Psoas muscle (tissue), 8 donors: ENCODE measurements around the gene TENM3. TPM values are rescaled to one million over a fixed set of nuclear protein-coding genes. Genes with fewer than 3 reads are reported as not detected.

Experiments
- ATAC-seq, 4 donors: fragments of 200-7000 bp; cut with Tn5 transposase; one replicate each; pipeline ENCODE4 v1.9.1; 2020; ENCODE audit warnings: moderate library complexity in 3 of 4, mild to moderate bottlenecking in 2 of 4
- DNase-seq, 2 donors: peaks; one replicate each; pipeline ENCODE4 v3.0.0-alpha.2; 2020
- H3K27ac ChIP-seq: fragments of 200-600 bp; one replicate; pipeline ENCODE4 v1.8.0; 2022
- H3K27me3 ChIP-seq, 3 donors: fragments of 200-600 bp in 1 of 3; one replicate each; pipeline versions ENCODE4 v1.6.1 to v1.8.0; 2013 to 2022; ENCODE audit warnings: low read length in 2 of 3, mild to moderate bottlenecking in 2 of 3, moderate library complexity in 1 of 3; ENCODE audit not compliant: insufficient read depth in 3 of 3
- H3K36me3 ChIP-seq, 2 donors: fragments of 200-600 bp in 1 of 2; one replicate each; pipeline versions ENCODE4 v1.6.1 to v1.8.0; 2013 to 2022; ENCODE audit warnings: low read depth in 1 of 2, mild to moderate bottlenecking in 1 of 2, moderate library complexity in 1 of 2; ENCODE audit not compliant: insufficient read depth in 1 of 2
- H3K4me1 ChIP-seq: fragments of 200-600 bp; one replicate; pipeline ENCODE4 v1.8.0; 2022
- H3K4me3 ChIP-seq: fragments of 200-600 bp; one replicate; pipeline ENCODE4 v1.8.0; 2022; ENCODE audit warnings: mild to moderate bottlenecking
- H3K9me3 ChIP-seq: fragments of 200-600 bp; one replicate; pipeline ENCODE4 v1.8.0; 2022
- WGBS, 3 donors: extraction: QIAGEN DNeasy Blood & Tissue Kit; methylation state at CpG; one replicate each; pipeline versions ENCODE4 v1.1.6 to v1.1.7; 2013; 5-methylcytosine and 5-hydroxymethylcytosine counted together
- intact Hi-C, 2 donors: fragments of 100-400 bp; cut with DNase I; formaldehyde crosslinking; loops; one replicate each; pipeline versions ENCODE4 v1.11.0 to v1.14.2; 2022
- polyA plus RNA-seq, 3 donors: library from polyadenylated mRNA; stranded (reverse); fragments of 200-250 nt; gene quantifications; one replicate each; pipeline ENCODE4 v1.2.3, GENCODE V29; 2013
- total RNA-seq, 4 donors: library from RNA; stranded (reverse); fragmentation: NEBNext Ultra II Directional in 2 of 4; extraction: Animal tissue kit (Norgen Biotek cat#: 25700) in 2 of 4; gene quantifications; one replicate each; pipeline versions ENCODE4 v1.2.1 to v1.2.4, GENCODE V29; 2021 to 2023
- TF ChIP-seq, protein P1 (sequence below): fragments of 200-600 bp; IDR thresholded peaks from one replicate; pipeline ENCODE4 v1.8.0; 2022; ENCODE audit warnings: antibody characterized with exemption
- donor health status: healthy with polysubstance abuse.
- donor health status: DM: no; HTN: no; CAD: no; lungs with moderate emphysema.
- donor health status: Bipolar disorder and iron deficiency.
- donor health status: healthy.
- donor health status: DM: yes; HTN: yes; CAD: no.
- donor health status: DM: no; HTN: no; CAD: no.
- donor health status: DM: no; HTN: no; CAD: no.
- donor health status: DM: yes; HTN: yes; CAD: no.

TENM3 gene
- total and polyA plus RNA-seq, 7 donors = 0.48 to 11.6 (median 5.3) TPM

DNA sequence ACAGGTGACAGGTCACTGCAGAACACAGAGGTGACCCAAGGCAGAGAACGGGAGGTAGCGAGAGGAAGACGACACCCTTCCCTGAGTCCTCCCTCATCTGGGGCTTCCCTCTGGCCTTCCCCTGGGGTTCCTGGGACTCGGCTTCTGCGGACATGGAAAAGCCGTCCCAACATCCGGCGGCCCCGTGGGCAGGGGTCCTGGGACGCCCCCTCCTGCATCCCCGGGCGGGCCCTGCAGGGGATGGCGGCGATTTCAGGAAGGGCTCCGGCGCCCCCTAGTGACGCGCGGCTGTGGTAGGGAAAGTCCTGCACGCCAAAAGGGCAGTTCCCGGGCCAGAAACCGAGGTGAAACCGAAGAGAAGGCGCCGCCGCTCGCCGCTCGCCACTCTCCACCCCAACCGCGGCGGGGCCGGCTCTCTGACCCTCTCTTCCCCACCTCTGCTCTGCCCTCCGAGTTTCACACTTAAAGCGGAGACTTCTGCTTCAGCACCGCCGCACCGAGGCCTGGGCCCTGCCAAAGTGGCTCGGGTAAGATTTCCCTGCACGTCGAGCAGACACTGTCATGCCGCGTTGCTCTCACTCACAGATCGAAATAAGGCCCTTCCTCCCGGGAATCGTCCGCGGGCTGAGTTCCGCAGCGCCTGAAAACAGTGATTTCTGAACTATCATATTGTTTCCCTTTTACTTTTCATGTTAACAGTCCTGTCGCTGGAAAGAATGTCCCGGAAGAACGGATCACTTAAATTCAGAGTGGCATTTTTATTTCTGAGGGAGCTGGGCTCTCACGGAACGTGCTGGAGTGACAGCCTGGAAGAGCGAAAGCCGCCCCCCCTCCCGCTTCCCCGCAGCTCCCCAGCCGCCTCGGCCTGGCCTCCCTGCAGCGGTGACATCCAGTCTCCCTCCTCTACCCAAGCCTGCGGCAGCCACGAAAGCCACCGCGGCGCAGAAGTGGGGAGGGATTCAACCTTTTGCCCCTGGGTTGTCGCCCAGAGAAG, 563.4 kb downstream of the TENM3 start:
- Histone ChIP-seq H3K27me3 (no peaks in the 10 kb centered on the region), H3K36me3 (no peaks in the 10 kb centered on the region), H3K4me3 (peak overlapping the region; percentile 70), H3K9me3 (no peaks in the 10 kb centered on the region), H3K4me1 (no peaks in the 10 kb centered on the region), H3K27ac (no peak overlapping the region)
- intact Hi-C loops = loop anchor here (5.0 to 10.0 kb wide), 3 partner anchors 329 to 1662 kb away; no protein-coding TSS in a partner anchor
- peak; percentile 75 to 97 (median 88) for ATAC-seq
- peak; percentile 75 to 84 for DNase-seq
- TF ChIP-seq, protein P1, sequence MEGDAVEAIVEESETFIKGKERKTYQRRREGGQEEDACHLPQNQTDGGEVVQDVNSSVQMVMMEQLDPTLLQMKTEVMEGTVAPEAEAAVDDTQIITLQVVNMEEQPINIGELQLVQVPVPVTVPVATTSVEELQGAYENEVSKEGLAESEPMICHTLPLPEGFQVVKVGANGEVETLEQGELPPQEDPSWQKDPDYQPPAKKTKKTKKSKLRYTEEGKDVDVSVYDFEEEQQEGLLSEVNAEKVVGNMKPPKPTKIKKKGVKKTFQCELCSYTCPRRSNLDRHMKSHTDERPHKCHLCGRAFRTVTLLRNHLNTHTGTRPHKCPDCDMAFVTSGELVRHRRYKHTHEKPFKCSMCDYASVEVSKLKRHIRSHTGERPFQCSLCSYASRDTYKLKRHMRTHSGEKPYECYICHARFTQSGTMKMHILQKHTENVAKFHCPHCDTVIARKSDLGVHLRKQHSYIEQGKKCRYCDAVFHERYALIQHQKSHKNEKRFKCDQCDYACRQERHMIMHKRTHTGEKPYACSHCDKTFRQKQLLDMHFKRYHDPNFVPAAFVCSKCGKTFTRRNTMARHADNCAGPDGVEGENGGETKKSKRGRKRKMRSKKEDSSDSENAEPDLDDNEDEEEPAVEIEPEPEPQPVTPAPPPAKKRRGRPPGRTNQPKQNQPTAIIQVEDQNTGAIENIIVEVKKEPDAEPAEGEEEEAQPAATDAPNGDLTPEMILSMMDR = peak; percentile 81
- 6 to 14% (median 10%) methylated on average over 56 to 68 of the region's 68 CpGs for WGBS, 3 donors

DNA sequence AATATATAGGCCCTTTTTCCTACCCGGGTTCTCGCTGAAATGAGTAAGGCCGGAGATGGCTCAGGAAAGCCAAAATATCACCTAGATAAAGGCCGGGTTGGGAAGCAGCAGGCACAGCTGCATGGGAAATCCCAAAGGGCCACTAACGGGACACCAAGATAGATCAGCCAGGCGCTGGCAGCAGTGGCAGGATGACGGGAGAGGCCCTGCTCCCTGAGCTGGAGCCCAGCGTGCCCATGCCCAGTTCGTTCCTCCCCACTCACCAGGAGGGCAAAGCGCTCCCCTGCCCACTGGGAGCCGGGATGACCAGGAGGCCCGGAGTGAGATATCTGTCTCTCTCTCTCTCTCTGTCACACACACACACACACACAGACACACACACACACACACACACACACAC, 564.1 kb downstream of the TENM3 start:
- Histone ChIP-seq H3K9me3 (no peaks in the 10 kb centered on the region), H3K36me3 (no peaks in the 10 kb centered on the region), H3K27ac (no peak overlapping the region), H3K27me3 (no peaks in the 10 kb centered on the region), H3K4me1 (no peaks in the 10 kb centered on the region), H3K4me3 (peak overlapping the region; percentile 70)
- WGBS, 3 donors = 44 to 71% (median 53%) methylated on average over 12 of the region's 12 CpGs
- TF ChIP-seq, protein P1 = no peak
- ATAC-seq = peak in 1 of 4 donors; percentile 15
- intact Hi-C loops = loop anchor here (5.0 to 10.0 kb wide), 3 partner anchors 330 to 1663 kb away; no protein-coding TSS in a partner anchor
- DNase-seq = no peak

DNA sequence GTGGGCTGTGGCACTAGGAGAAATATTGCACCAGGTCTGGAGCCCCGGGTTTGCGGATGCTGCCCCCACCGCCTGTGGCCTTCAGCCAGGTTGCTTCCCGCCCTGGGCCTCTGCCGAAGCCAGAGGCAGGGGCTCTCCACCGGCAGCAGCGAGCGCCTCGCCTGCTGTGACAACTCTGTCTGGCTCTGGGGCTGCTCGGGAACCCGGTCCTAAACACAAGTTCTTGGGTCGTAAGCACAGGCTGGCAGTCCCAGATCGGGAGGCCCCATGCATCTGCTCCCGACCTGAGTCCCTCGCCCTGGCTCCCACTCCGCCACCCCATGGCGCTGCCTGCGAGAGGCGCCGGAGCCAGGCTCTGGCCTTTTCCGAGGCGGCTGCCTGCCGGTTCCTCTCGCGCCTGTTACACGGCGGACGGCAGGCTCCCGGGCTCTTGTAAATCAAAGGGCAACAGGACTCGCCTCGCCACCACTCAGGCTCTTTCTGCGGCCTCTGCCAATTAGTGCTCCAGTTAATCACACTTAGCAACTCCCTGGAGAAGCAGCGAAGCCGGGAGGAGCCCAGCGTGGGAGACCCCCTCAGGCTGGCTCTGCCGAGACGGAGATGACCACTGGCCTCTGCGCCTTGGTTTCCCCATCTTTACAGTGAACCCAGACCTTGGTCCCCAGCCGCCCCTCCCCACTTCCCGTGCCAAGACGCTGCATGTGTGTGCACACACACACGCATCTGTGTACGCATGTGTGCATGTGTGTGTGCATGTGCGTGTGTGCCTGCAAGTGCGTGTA, 564.8 kb downstream of the TENM3 start:
- H3K27ac ChIP-seq = no peak overlapping the region

DNA sequence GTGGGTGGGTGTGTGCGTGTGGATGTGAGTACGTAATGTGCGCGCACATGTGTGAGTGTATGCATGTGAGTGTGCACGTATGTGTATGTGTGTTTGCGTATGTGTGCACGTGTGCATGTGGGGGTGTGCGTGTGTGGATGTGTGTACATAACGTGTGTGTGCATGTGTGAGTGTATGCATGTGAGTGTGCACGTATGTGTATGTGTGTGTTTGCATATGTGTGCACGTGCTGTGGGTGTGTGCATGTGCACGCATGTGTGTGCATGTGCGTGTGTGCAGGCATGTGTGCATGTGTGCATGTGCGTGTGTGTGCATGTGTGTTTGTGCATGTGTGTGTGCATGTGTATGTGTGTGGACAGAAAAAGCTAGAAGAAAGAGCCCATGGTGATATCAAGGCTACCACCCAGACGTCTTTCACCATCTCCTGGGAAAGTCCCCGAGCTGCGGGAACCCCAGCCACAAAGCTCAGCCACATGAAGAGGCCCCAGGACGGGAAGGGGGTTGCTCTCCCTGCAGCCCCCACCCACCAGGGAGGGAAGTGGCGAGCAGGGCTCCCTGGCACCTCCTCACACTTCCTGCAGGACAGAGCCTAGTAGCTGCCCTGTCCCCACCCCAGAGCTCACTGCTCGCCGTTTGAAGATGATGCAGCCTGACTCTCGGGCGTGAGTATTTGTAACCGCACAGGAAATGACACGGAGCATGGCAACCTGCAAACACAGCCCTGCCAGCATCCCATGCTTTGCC, 565.6 kb downstream of the TENM3 start:
- DNase-seq (no peak), ATAC-seq (no peak)
- WGBS, 3 donors = 85 to 93% (median 87%) methylated on average over 24 to 25 of the region's 25 CpGs
- Histone ChIP-seq H3K27me3 (no peaks in the 10 kb centered on the region), H3K4me1 (no peaks in the 10 kb centered on the region), H3K27ac (no peak overlapping the region), H3K9me3 (no peaks in the 10 kb centered on the region), H3K4me3 (no peak overlapping the region), H3K36me3 (no peaks in the 10 kb centered on the region)
- intact Hi-C loops = loop anchor here (5.0 to 10.0 kb wide), 3 partner anchors 332 to 1664 kb away; no protein-coding TSS in a partner anchor
- TF ChIP-seq, protein P1 = no peak

More for the DNA sequence above, 564.8 kb downstream of the TENM3 start:
- Histone ChIP-seq H3K4me3 (no peak overlapping the region), H3K9me3 (no peaks in the 10 kb centered on the region), H3K36me3 (no peaks in the 10 kb centered on the region), H3K4me1 (no peaks in the 10 kb centered on the region), H3K27me3 (no peaks in the 10 kb centered on the region)
- TF ChIP-seq, protein P1 = no peak
- no peak for ATAC-seq
- WGBS, 3 donors = 93 to 95% (median 94%) methylated on average over 44 to 45 of the region's 45 CpGs
- intact Hi-C loops = loop anchor here (5.0 to 10.0 kb wide), 3 partner anchors 331 to 1663 kb away; no protein-coding TSS in a partner anchor
- no peak for DNase-seq
